Ovary (tissue), 9 donors: ENCODE measurements around the gene TRABD. TPM values are rescaled to one million over a fixed set of nuclear protein-coding genes. Genes with fewer than 3 reads are reported as not detected.

Experiments
- DNase-seq, 5 donors: peaks; one replicate each; pipeline ENCODE4 v3.0.0-alpha.2; 2019 to 2020
- H3K27ac ChIP-seq, 2 donors: fragments of 200-600 bp; one replicate each; pipeline versions ENCODE4 v1.5.1 to v1.8.0; 2019 to 2022
- H3K27me3 ChIP-seq: fragments of 200-600 bp; one replicate; pipeline ENCODE4 v1.8.0; 2022
- H3K36me3 ChIP-seq: fragments of 200-600 bp; sonication (generic); one replicate; pipeline ENCODE4 v1.5.1; 2019
- H3K4me1 ChIP-seq: one replicate; pipeline ENCODE4 v1.8.1; 2013; ENCODE audit warnings: mild to moderate bottlenecking, moderate library complexity; ENCODE audit not compliant: insufficient read depth
- H3K4me3 ChIP-seq: fragments of 200-600 bp; sonication (generic); one replicate; pipeline ENCODE4 v1.5.1; 2017
- H3K9me3 ChIP-seq, 2 donors: fragments of 200-600 bp in 1 of 2; sonication (generic) in 1 of 2; one replicate each; pipeline versions ENCODE4 v1.5.1 to v1.8.1; 2013 to 2019; ENCODE audit warnings: mild to moderate bottlenecking in 1 of 2, moderate library complexity in 1 of 2
- CTCF ChIP-seq, 3 donors: fragments of 450-650 bp in 2 of 3; fragments of 200-600 bp in 1 of 3; IDR thresholded peaks; one replicate each; pipeline versions ENCODE4 v1.5.1 to v1.8.0; 2016 to 2022; ENCODE audit warnings: antibody characterized with exemption in 3 of 3, mild to moderate bottlenecking in 1 of 3
- EP300 ChIP-seq: sonication (generic); formaldehyde crosslinking; IDR thresholded peaks from one replicate; pipeline ENCODE4 v1.6.1; 2017; ENCODE audit warnings: antibody characterized with exemption
- POLR2A ChIP-seq: fragments of 450-650 bp; IDR thresholded peaks from one replicate; pipeline ENCODE4 v1.6.1; 2017; ENCODE audit warnings: antibody characterized with exemption, mild to moderate bottlenecking, moderate library complexity
- WGBS, 3 donors: extraction: QIAGEN DNeasy Blood & Tissue Kit in 1 of 3; methylation state at CpG; one replicate each; pipeline versions ENCODE4 v1.1.5 to v1.1.7; 2013 to 2017; 5-methylcytosine and 5-hydroxymethylcytosine counted together
- intact Hi-C, 4 donors: fragments of 100-400 bp; cut with DNase I; formaldehyde crosslinking; loops; one replicate each; pipeline versions ENCODE4 v1.11.0 to v1.15.1; 2022 to 2023
- polyA plus RNA-seq, 2 donors: library from polyadenylated mRNA; stranded (reverse); fragments of 200-250 nt in 1 of 2; fragments of 350-450 nt in 1 of 2; fragmentation: Illumina TruSeq in 1 of 2; extraction: RNeasy Lipid Tissue Mini Kit (QIAGEN cat#74804) in 1 of 2; gene quantifications; one replicate each; pipeline ENCODE4 v1.2.3, GENCODE V29; 2013 to 2014
- total RNA-seq, 7 donors: library from RNA; depleted of rRNA in 2 of 7; stranded (reverse); fragments of >200 nt in 2 of 7; fragmentation: NEBNext Ultra II Directional in 3 of 7; extraction: Animal tissue kit (Norgen Biotek cat#: 25700) in 3 of 7; gene quantifications; one replicate each; pipeline versions ENCODE4 v1.1.0 to v1.2.4, GENCODE V29; 2016 to 2023
- donor health status: DM: no; HTN: no; CAD: no; lungs with moderate emphysema.
- donor health status: DM: no; HTN: no; CAD: no.
- donor health status: Bipolar disorder and iron deficiency.
- donor health status: DM: yes; HTN: yes; CAD: no.
- donor health status: DM: no; HTN: no; CAD: no.
- donor health status: DM: yes; HTN: yes; CAD: no.

The TRABD gene
- total and polyA plus RNA-seq, 9 donors = 0.58 to 35.2 (median 26.1) TPM

DNA sequence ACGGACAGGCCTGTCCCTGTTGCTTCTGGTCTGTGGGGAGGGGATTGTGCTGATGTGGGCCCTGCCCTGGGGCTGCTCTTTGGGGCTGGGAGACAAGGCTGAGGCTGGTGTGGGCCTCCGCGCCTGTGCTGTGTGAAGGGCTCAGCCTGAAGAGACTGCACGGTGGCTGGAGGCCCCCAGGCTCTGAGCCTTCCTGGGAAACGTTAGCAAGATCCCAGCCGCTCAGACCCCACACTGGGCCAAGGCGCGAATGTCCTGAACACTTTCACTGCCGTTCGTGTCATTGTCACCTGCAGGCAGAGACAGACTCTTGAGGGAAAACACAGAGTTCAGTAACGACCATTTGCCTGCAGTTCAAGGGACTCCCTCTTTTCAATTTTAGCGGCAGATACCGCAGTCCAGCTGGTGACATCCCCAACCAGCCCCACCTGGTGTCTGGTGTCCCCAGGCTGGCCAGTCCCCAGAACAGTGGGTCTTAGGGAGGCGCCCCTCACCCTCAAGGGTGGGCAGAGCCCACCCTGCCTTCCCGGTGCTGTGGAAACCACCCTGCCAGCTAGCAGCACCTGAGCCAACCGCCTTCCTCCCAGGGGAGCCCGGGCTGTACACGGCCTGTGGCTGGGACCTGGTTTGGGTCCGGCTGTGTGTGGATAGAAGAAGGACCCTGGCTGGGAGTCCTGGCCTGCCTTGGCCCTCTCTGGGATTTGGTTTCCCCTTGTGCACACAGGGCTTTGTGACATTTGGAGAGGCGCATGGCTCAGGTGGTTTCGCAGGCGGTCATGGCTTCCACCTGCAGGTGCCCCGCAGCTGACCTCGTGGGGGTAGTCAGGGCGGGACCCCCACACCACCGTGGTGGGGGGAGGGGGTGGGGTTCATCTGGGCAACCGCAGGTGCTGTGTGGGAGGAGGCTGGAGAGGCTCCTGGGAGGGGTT is 9.5 kb upstream of the TRABD start:
- Histone ChIP-seq H3K4me3 (no peak overlapping the region), H3K9me3 (no peaks in the 10 kb centered on the region), H3K4me1 (no peaks in the 10 kb centered on the region), H3K36me3 (no peaks in the 10 kb centered on the region), H3K27ac (no peak overlapping the region), H3K27me3 (no peaks in the 10 kb centered on the region)
- TF ChIP-seq EP300 = no peak
- TF ChIP-seq POLR2A = no peak
- TF ChIP-seq CTCF (IDR thresholded peaks at IDR 0.05) = no peak
- intact Hi-C loops = no loop called here
- WGBS, 3 donors = 76 to 81% (median 80%) methylated on average over 24 to 27 of the region's 27 CpGs
- DNase-seq = peak in 2 of 5 donors; percentile 21 to 36

GRCh38 chr22:50176850-50177536 is 8.7 kb upstream of the TRABD start:
- TF ChIP-seq CTCF (IDR thresholded peaks at IDR 0.05) (no peak), POLR2A (no peak), EP300 (no peak)
- Histone ChIP-seq H3K4me1 (no peaks in the 10 kb centered on the region), H3K36me3 (no peaks in the 10 kb centered on the region), H3K27ac (no peak overlapping the region), H3K9me3 (no peaks in the 10 kb centered on the region), H3K4me3 (no peak overlapping the region), H3K27me3 (no peaks in the 10 kb centered on the region)
- DNase-seq = peak in 4 of 5 donors; percentile 9 to 42 (median 31)
- 94 to 95% (median 95%) methylated on average over 76 of the region's 76 CpGs for WGBS, 3 donors
- intact Hi-C loops = no loop called here

DNA sequence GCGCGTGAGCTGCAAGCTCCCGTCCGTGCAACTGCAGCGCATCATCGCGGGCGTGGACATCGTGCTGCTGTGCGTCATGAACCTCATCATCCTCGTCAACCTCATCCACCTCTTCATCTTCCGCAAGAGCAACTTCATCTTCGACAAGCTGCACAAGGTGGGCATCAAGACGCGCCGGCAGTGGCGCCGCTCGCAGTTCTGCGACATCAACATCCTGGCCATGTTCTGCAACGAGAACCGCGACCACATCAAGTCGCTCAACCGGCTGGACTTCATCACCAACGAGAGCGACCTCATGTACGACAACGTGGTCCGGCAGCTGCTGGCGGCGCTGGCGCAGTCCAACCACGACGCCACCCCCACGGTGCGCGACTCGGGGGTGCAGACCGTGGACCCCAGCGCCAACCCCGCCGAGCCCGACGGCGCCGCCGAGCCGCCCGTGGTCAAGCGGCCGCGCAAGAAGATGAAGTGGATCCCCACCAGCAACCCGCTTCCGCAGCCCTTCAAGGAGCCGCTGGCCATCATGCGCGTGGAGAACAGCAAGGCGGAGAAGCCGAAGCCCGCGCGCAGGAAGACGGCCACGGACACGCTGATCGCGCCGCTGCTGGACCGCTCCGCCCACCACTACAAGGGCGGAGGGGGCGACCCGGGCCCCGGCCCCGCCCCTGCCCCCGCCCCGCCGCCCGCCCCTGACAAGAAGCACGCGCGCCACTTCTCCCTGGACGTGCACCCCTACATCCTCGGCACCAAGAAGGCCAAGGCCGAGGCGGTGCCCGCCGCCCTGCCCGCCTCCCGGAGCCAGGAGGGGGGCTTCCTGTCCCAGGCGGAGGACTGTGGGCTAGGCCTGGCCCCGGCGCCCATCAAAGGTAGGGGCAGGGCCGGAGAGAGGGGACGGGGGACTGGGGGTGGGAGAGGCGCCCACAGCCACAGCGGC is 7.9 kb upstream of the TRABD start:
- no peak overlapping the region for H3K27ac ChIP-seq
- H3K27me3 ChIP-seq = no peaks in the 10 kb centered on the region
- TF ChIP-seq POLR2A (no peak), EP300 (no peak), CTCF (IDR thresholded peaks at IDR 0.05) (no peak)
- H3K4me3 ChIP-seq = no peak overlapping the region
- intact Hi-C loops = no loop called here
- no peaks in the 10 kb centered on the region for H3K36me3 ChIP-seq
- H3K4me1 ChIP-seq = no peaks in the 10 kb centered on the region
- DNase-seq = peak in 3 of 5 donors; percentile 57 to 60 (median 59)
- no peaks in the 10 kb centered on the region for H3K9me3 ChIP-seq
- WGBS, 3 donors = 61 to 72% (median 64%) methylated on average over 84 to 98 of the region's 98 CpGs

DNA sequence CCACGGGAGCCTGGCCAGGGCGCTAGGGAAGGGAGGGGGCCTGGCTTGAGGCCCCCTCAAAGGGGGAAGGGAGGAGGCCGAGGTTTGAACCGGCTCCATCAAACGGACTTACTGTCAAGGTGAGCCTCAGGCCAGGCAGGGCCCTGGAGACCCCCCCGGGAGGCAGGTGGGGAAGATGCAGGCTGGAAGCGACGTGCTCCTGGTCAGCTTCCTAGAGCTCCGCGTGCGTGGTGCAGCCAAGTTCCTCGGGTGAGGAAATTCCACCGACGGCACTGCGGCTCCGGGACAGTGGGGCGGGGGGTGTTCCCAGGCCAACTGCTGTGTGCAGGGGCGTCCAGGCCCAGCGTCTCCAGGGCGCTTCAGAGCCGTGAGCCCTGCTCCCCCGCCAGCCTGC is 7.2 kb upstream of the TRABD start:
- peak in 2 of 5 donors; percentile 34 to 36 for DNase-seq
- WGBS, 3 donors = 27 to 54% (median 41%) methylated on average over 22 of the region's 22 CpGs
- intact Hi-C loops = no loop called here
- no peaks in the 10 kb centered on the region for H3K36me3 ChIP-seq
- TF ChIP-seq CTCF (IDR thresholded peaks at IDR 0.05) = no peak
- no peak for TF ChIP-seq POLR2A
- no peak for TF ChIP-seq EP300
- H3K27me3 ChIP-seq = no peaks in the 10 kb centered on the region
- H3K9me3 ChIP-seq = no peaks in the 10 kb centered on the region
- H3K4me1 ChIP-seq = no peaks in the 10 kb centered on the region
- no peak overlapping the region for H3K27ac ChIP-seq
- no peak overlapping the region for H3K4me3 ChIP-seq
